AG09309 (cell line): ENCODE results near the gene LAMA2.

ENCODE experiments used
- DNase-seq: peaks from one replicate; pipeline ENCODE4 v3.0.0-alpha.2; 2010; ENCODE audit warnings: low read depth
- H3K4me3 ChIP-seq: 2 replicates; pipeline ENCODE4 v1.5.1; 2011; ENCODE audit warnings: mild to moderate bottlenecking, low read depth, low read length, moderate library complexity; ENCODE audit not compliant: control insufficient read depth
- TF ChIP-seq, protein P1 (sequence below): IDR thresholded peaks from 2 replicates; pipeline ENCODE4 v1.5.1; 2011; ENCODE audit warnings: mild to moderate bottlenecking, low read depth, low read length, inconsistent platforms; ENCODE audit not compliant: insufficient read depth, control insufficient read depth; ENCODE audit errors: missing control alignments

The LAMA2 gene

DNA sequence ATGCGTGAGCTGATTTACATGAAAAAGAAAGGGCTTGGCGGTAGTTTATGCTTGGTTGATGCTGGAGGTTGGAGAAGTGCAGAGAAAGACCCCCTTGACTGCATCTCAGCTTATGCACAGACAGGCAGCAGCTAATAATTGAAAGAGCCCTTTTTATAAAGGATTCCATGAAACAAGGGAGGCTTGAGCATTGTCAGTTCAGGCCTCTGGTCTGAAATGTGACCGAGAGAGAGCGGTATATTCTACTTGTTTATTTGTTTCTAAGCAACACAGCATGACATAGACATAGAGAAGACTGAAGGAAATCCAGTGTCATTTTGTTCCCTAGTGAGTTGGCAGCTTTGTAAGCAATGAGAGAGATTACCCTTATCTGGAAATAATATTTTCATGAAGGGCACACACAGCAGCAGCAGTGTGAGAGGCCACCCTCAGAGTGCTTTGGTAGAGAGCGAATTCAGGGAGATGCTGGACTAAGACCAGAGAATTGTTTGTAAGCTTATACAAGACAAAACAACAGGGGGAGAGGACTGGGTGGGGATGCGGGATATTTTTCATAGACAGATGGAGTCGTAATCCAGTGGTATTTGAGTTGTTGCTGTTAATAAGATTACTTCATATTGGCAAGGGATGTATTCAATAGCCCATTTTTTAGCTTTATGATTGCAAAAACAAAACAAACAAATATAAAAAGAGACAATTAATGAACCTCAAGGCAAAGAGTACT, 34.6 kb upstream of the LAMA2 start:
- DNase-seq: no peak
- TF ChIP-seq, protein P1, sequence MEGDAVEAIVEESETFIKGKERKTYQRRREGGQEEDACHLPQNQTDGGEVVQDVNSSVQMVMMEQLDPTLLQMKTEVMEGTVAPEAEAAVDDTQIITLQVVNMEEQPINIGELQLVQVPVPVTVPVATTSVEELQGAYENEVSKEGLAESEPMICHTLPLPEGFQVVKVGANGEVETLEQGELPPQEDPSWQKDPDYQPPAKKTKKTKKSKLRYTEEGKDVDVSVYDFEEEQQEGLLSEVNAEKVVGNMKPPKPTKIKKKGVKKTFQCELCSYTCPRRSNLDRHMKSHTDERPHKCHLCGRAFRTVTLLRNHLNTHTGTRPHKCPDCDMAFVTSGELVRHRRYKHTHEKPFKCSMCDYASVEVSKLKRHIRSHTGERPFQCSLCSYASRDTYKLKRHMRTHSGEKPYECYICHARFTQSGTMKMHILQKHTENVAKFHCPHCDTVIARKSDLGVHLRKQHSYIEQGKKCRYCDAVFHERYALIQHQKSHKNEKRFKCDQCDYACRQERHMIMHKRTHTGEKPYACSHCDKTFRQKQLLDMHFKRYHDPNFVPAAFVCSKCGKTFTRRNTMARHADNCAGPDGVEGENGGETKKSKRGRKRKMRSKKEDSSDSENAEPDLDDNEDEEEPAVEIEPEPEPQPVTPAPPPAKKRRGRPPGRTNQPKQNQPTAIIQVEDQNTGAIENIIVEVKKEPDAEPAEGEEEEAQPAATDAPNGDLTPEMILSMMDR: no peak
- H3K4me3 ChIP-seq: no peak overlapping the region

DNA sequence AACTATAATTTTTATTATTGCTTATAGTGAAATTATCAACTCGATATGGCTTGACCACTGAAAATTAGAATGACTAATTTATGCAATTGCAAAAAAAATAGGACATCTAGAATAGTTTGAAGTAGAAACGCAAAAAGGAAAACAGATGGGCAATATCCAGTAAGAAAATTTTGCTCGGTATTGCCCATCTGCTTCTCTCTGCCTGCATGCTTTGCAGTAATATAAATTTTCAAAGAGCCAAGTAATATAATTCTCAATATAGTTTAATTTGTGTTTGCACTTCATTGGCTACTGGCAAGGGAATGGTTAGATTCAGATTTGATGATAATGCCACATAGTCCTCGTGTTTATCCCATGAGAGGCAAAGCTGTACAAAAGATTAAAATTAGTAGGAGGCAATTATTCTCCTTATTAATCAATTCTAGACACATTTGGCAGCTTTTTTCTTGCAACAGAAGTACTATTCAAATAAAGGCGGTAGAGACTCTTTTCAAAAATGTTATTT, 27.3 kb upstream of the LAMA2 start:
- H3K4me3 ChIP-seq: no peak overlapping the region
- DNase-seq: no peak
- TF ChIP-seq, protein P1: no peak

DNA sequence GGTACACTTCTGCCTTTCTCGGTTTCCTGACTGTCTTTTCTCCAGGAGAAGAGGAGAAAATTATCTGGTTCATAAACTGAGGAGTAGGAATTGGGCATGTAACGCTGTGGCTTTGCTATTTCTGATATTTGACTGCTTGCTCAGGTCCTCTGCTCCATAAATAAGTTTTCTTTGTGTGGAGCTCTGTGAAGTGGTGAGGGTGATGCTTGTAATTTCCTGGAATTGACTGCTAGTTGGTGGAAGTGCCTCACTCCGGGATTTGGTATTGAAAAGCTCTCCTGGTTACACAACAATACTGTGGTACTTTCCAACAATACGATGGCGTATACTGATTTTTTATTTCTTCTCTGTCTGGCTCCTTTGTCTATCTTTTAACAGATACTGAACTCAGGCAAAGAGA, 25.1 kb upstream of the LAMA2 start:
- TF ChIP-seq, protein P1: no peak
- H3K4me3 ChIP-seq: no peak overlapping the region
- no peak for DNase-seq

- H3K4me3 ChIP-seq: no peak overlapping the region
- TF ChIP-seq, protein P1: no peak
- no peak for DNase-seq
Observed at GRCh38 chr6:128860782-128861181, 22.2 kb upstream of the LAMA2 start.

DNA sequence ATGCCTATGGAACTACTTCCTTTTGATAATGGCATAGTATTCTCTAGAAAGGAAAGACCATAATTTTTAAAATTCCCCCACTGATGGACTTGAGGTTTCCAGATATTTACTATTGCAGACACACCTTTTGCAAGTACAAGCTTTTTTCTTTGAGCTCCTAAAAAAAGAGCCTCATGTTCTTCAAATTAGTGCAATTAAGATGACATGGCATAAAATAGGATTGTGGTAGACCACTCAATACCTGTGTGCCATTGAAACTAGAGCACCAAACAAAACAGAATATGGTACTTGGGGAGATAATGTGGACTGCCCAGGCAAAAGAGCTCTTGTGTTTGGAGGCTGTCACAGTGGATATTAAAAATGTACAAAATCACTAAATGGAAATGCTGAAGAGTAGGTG, 19.0 kb upstream of the LAMA2 start:
- DNase-seq: no peak
- TF ChIP-seq, protein P1: no peak
- no peak overlapping the region for H3K4me3 ChIP-seq

DNA sequence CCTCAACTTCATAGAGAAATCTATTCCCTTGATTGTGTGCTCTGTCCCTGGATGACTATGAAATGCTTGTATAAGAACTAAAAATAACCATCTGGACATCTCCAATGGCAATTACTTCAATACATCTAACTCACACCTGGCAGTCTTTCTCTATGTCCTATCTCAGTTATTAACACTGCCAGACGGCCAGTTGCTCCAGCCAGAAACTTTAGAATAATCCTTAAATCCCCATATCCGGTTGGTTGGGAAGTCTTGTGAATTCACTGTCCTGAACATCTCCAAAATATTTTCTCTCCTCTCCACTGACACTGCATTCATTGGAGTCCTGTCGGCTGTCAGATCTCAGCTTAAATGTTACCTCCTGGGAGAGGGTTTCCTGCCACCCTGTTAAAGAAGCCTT, 12.2 kb upstream of the LAMA2 start:
- H3K4me3 ChIP-seq: no peak overlapping the region
- no peak for DNase-seq
- TF ChIP-seq, protein P1: no peak

- no peak for DNase-seq
- H3K4me3 ChIP-seq: no peak overlapping the region
- TF ChIP-seq, protein P1: no peak
Observed at GRCh38 chr6:128874863-128875262, 8.1 kb upstream of the LAMA2 start.
